ENCODE measurements around the gene TOMM20L. TPM values are rescaled to one million over a fixed set of nuclear protein-coding genes. Genes with fewer than 3 reads are reported as not detected.
"Not testable (repeated sequence)": the region's sequence is repeated elsewhere in the genome, so short reads cannot be mapped to it uniquely, and the experiment has no call there.

The TOMM20L gene
- total RNA-seq, 2 donors from 2014 or later: 0.73 to 0.79 TPM

- intact Hi-C loops (cut with DNase I, micrococcal nuclease): no loop called here
- ATAC-seq (no peak), DNase-seq (no peak)
Observed at GRCh38 chr14:58415636-58416547, 20.2 kb downstream of the TOMM20L start.

GRCh38 chr14:58416934-58417333, 21.2 kb downstream of the TOMM20L start:
- intact Hi-C loops (cut with DNase I, micrococcal nuclease); ATAC-seq; DNase-seq: not testable (repeated sequence)

DNA sequence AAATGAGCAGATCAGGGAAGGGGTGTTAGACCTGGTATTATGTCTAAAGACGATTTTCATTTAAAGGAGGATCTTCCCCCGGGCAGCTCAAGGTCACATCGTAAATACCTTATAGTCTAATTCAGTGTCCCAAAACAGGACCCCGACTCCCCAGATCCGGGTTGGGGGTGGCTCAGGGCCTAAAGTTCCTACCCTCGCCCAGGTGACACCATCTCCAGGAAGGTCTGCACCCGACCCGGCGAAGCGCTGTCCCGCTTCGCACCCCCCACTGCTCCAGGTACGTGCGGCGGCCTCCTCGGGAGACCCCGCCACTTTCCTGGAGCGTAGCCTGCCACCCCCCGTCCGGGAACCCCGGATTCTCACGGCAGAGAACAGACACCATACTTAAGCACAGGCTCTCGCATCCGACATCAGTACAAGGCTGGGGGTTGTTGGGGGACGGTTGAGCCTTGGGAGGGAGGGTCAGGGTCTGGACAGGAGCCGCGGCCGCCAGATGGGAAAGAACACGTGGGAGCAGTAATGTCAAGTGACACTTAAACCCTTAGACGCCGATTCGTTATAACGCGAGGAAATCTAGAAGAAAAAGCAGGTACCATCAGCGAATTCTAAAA, 31.0 kb downstream of the TOMM20L start:
- DNase-seq: peak; percentile 59 to 72
- ATAC-seq: peak; percentile 73
- intact Hi-C loops (cut with DNase I, micrococcal nuclease): no loop called here

GRCh38 chr14:58427281-58428117, 31.8 kb downstream of the TOMM20L start, which contains the start of the genes KIAA0586 and TIMM9:
Gene KIAA0586, plus strand, starts transcription at chr14:58427719. Its CDS starts 546 bp downstream, at chr14:58428265.
Gene TIMM9, minus strand, starts transcription at chr14:58427531. Its CDS starts 15,586 bp downstream, at chr14:58411945.
- intact Hi-C loops (cut with DNase I, micrococcal nuclease): no loop called here
- DNase-seq (peak; percentile 96 to 97), ATAC-seq (peak; percentile 96)

- intact Hi-C loops (cut with DNase I, micrococcal nuclease): no loop called here
- no peak for DNase-seq
- peak; percentile 43 for ATAC-seq
Observed at GRCh38 chr14:58428118-58428683, 32.5 kb downstream of the TOMM20L start.

GRCh38 chr14:58430156-58430555, 34.4 kb downstream of the TOMM20L start:
- DNase-seq: no peak
- ATAC-seq: no peak
- intact Hi-C loops (cut with DNase I, micrococcal nuclease): no loop called here

DNA sequence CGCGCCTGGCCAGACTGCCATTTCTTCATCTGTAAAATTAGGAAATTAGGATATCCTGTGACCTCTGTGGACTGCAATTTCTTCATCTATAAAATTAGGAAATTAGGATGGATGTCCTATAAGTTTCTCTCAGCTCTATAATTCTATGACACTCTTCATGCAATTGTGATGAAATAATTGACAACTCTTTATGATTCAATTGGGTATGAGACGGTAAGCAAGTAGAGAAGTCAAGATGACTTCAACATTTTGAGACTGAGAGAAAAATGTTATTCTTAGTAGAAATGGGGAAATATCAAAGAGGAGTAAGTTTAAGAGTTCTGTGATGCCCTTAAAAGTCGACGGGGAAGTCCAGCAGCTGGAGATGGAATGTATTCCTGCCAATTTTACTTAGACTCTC, 43.7 kb downstream of the TOMM20L start:
- DNase-seq: no peak
- ATAC-seq: no peak
- intact Hi-C loops (cut with DNase I, micrococcal nuclease): no loop called here

DNA sequence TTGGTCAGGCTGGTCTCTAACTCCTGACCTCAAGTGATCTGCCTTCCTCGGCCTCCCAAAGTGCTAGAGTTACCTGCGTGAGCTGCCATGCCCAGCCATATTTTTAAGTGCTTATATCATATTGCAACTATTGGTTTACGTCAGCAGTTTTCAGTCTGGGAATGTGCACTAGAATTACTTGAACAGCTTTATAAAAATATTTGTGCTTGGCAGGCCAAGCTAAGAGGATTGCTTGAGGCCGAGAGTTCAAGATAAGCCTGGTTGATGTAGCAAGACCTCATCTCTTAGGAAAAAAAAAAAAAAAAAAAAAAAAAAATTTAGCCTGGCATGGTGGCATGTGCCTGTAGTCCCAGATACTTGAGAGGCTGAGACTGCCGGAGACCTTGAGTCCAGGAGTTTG, 48.9 kb downstream of the TOMM20L start:
- no peak for DNase-seq
- no peak for ATAC-seq
- intact Hi-C loops (cut with DNase I, micrococcal nuclease): no loop called here

DNA sequence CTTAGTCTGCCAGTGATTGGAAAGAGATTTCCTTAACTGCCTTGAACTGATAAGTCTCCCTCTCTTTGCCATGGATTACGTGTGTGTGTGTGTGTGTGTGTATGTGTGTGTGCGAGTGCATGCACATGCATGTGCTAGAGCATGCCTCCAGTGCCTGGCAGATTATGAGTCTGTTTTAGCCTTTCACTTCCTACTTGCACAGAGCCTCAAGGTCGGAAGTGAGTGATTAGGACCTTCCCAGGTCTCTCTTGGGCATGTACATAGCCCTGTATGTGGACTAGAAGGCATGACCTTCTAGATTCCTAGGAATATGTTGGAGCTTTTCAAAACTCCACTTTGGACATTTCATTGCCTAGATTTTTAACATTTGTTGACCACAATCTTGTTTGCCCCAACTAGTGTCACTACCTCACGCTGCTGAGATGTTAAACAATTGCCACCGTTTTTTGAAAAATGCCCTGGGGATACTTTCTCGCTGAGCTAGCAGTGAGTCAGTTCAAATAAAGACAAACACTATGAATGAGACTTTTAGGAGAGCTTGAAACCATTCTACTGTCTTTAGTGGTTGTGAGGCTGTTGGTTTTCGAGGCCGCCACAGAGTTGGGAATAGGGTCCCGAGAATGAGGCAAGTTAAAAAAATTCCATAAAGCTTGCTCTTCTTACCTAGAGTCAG, 60.0 kb downstream of the TOMM20L start:
- no peak for DNase-seq

More for the DNA sequence above, 60.0 kb downstream of the TOMM20L start:
- ATAC-seq: no peak
- intact Hi-C loops (cut with DNase I, micrococcal nuclease): no loop called here

Other genes starting within 250 kb of the TOMM20L start
- gene ARMH4, start 243.7 kb upstream of the TOMM20L start, total RNA-seq: 1 to 10 TPM in 1 of 2 donors, under 1 TPM in 1; 0.82 to 2.7 TPM
- 10 to 100 TPM; 52.9 to 53.8 TPM for gene ACTR10, start 195.8 kb upstream of the TOMM20L start, total RNA-seq
- 100 to 1,000 TPM; 100 to 138 TPM for gene PSMA3, start 151.1 kb upstream of the TOMM20L start, total RNA-seq
- 10 to 100 TPM; 23.4 to 34.0 TPM for gene ARID4A, start 97.4 kb upstream of the TOMM20L start, total RNA-seq
- 10 to 100 TPM; 22.8 to 25.5 TPM for gene TIMM9, start 31.6 kb downstream of the TOMM20L start, total RNA-seq
- gene KIAA0586, start 31.8 kb downstream of the TOMM20L start, total RNA-seq: 10 to 100 TPM; 13.1 to 13.6 TPM
- 1 to 10 TPM; 1.3 to 3.8 TPM for gene DACT1, start 242.0 kb downstream of the TOMM20L start, total RNA-seq

All from left colon (tissue), 2 donors.